Measurements from ENCODE around the gene SYT2.
"Not testable (repeated sequence)": the region's sequence is repeated elsewhere in the genome, so short reads cannot be mapped to it uniquely, and the experiment has no call there.

The SYT2 gene

GRCh38 chr1:202723046-202723445, 12.8 kb upstream of the SYT2 start:
- not testable (repeated sequence) for H2AFZ ChIP-seq (ENCODE audit: low read depth, low read length); H3K4me1 ChIP-seq (ENCODE audit: insufficient read depth, low read length); H3K27me3 ChIP-seq (ENCODE audit: insufficient read depth, low read length); H3K9me3 ChIP-seq (ENCODE audit: low read length); H3K4me3 ChIP-seq (ENCODE audit: low read length)
- peaks cover 37% of the 10 kb centered on the region for H3K36me3 ChIP-seq (ENCODE audit: insufficient read depth, low read length)

GRCh38 chr1:202716654-202717053, 6.4 kb upstream of the SYT2 start:
- H3K27me3 ChIP-seq (ENCODE audit: insufficient read depth, low read length), result peaks cover 18% of the 10 kb centered on the region
- H2AFZ ChIP-seq (ENCODE audit: low read depth, low read length), result no peak overlapping the region
- H3K9me3 ChIP-seq (ENCODE audit: low read length), result no peaks in the 10 kb centered on the region
- no peaks in the 10 kb centered on the region for H3K36me3 ChIP-seq (ENCODE audit: insufficient read depth, low read length)
- H3K4me1 ChIP-seq (ENCODE audit: insufficient read depth, low read length), result peaks cover 13% of the 10 kb centered on the region
- no peak overlapping the region for H3K4me3 ChIP-seq (ENCODE audit: low read length)

- not testable (repeated sequence) for H3K36me3 ChIP-seq (ENCODE audit: insufficient read depth, low read length); H3K9me3 ChIP-seq (ENCODE audit: low read length); H2AFZ ChIP-seq (ENCODE audit: low read depth, low read length); H3K4me3 ChIP-seq (ENCODE audit: low read length)
- peaks cover 26% of the 10 kb centered on the region for H3K4me1 ChIP-seq (ENCODE audit: insufficient read depth, low read length)
- H3K27me3 ChIP-seq (ENCODE audit: insufficient read depth, low read length), result peaks cover 39% of the 10 kb centered on the region
Observed at GRCh38 chr1:202714202-202714601, 3.9 kb upstream of the SYT2 start.

GRCh38 chr1:202713110-202713509, 2.9 kb upstream of the SYT2 start:
- Histone ChIP-seq H3K27me3 (ENCODE audit: insufficient read depth, low read length) (peaks cover 50% of the 10 kb centered on the region), H3K4me3 (ENCODE audit: low read length) (no peak overlapping the region), H3K4me1 (ENCODE audit: insufficient read depth, low read length) (peaks cover 26% of the 10 kb centered on the region), H3K9me3 (ENCODE audit: low read length) (no peaks in the 10 kb centered on the region), H3K36me3 (ENCODE audit: insufficient read depth, low read length) (no peaks in the 10 kb centered on the region), H2AFZ (ENCODE audit: low read depth, low read length) (no peak overlapping the region)

GRCh38 chr1:202711949-202712635, 1.8 kb upstream of the SYT2 start:
- no peaks in the 10 kb centered on the region for H3K9me3 ChIP-seq (ENCODE audit: low read length)
- peaks cover 60% of the 10 kb centered on the region for H3K27me3 ChIP-seq (ENCODE audit: insufficient read depth, low read length)
- no peaks in the 10 kb centered on the region for H3K36me3 ChIP-seq (ENCODE audit: insufficient read depth, low read length)
- peaks cover 26% of the 10 kb centered on the region for H3K4me1 ChIP-seq (ENCODE audit: insufficient read depth, low read length)
- H2AFZ ChIP-seq (ENCODE audit: low read depth, low read length), result no peak overlapping the region
- no peak overlapping the region for H3K4me3 ChIP-seq (ENCODE audit: low read length)

- Histone ChIP-seq H2AFZ (ENCODE audit: low read depth, low read length) (peak overlapping the region; percentile 2), H3K27me3 (ENCODE audit: insufficient read depth, low read length) (peaks cover 80% of the 10 kb centered on the region), H3K9me3 (ENCODE audit: low read length) (no peaks in the 10 kb centered on the region), H3K4me3 (ENCODE audit: low read length) (no peak overlapping the region), H3K4me1 (ENCODE audit: insufficient read depth, low read length) (peaks cover 26% of the 10 kb centered on the region), H3K36me3 (ENCODE audit: insufficient read depth, low read length) (no peaks in the 10 kb centered on the region)
Observed at GRCh38 chr1:202709276-202710041, 795 bp downstream of the SYT2 start.

GRCh38 chr1:202708456-202709275, 1.6 kb downstream of the SYT2 start:
- Histone ChIP-seq H2AFZ (ENCODE audit: low read depth, low read length) (no peak overlapping the region), H3K4me3 (ENCODE audit: low read length) (no peak overlapping the region), H3K9me3 (ENCODE audit: low read length) (no peaks in the 10 kb centered on the region), H3K27me3 (ENCODE audit: insufficient read depth, low read length) (peaks cover 87% of the 10 kb centered on the region), H3K36me3 (ENCODE audit: insufficient read depth, low read length) (no peaks in the 10 kb centered on the region), H3K4me1 (ENCODE audit: insufficient read depth, low read length) (peaks cover 26% of the 10 kb centered on the region)

- Histone ChIP-seq H3K4me3 (ENCODE audit: low read length) (no peak overlapping the region), H2AFZ (ENCODE audit: low read depth, low read length) (no peak overlapping the region), H3K9me3 (ENCODE audit: low read length) (no peaks in the 10 kb centered on the region), H3K27me3 (ENCODE audit: insufficient read depth, low read length) (peaks cover 82% of the 10 kb centered on the region), H3K36me3 (ENCODE audit: insufficient read depth, low read length) (no peaks in the 10 kb centered on the region), H3K4me1 (ENCODE audit: insufficient read depth, low read length) (peaks cover 14% of the 10 kb centered on the region)
Observed at GRCh38 chr1:202706851-202707250, 3.4 kb downstream of the SYT2 start.

- H3K4me1 ChIP-seq (ENCODE audit: insufficient read depth, low read length), result peaks cover 3% of the 10 kb centered on the region
- peaks cover 71% of the 10 kb centered on the region for H3K27me3 ChIP-seq (ENCODE audit: insufficient read depth, low read length)
- no peaks in the 10 kb centered on the region for H3K9me3 ChIP-seq (ENCODE audit: low read length)
- no peak overlapping the region for H3K4me3 ChIP-seq (ENCODE audit: low read length)
- no peaks in the 10 kb centered on the region for H3K36me3 ChIP-seq (ENCODE audit: insufficient read depth, low read length)
- H2AFZ ChIP-seq (ENCODE audit: low read depth, low read length), result no peak overlapping the region
Observed at GRCh38 chr1:202704601-202705000, 5.7 kb downstream of the SYT2 start.

GRCh38 chr1:202703191-202703590, 7.1 kb downstream of the SYT2 start:
- Histone ChIP-seq H3K4me3 (ENCODE audit: low read length) (no peak overlapping the region), H3K36me3 (ENCODE audit: insufficient read depth, low read length) (no peaks in the 10 kb centered on the region), H3K4me1 (ENCODE audit: insufficient read depth, low read length) (no peaks in the 10 kb centered on the region), H2AFZ (ENCODE audit: low read depth, low read length) (no peak overlapping the region), H3K27me3 (ENCODE audit: insufficient read depth, low read length) (peaks cover 62% of the 10 kb centered on the region), H3K9me3 (ENCODE audit: low read length) (no peaks in the 10 kb centered on the region)

- Histone ChIP-seq H3K36me3 (ENCODE audit: insufficient read depth, low read length) (no peaks in the 10 kb centered on the region), H2AFZ (ENCODE audit: low read depth, low read length) (no peak overlapping the region), H3K4me3 (ENCODE audit: low read length) (no peak overlapping the region), H3K27me3 (ENCODE audit: insufficient read depth, low read length) (peaks cover 51% of the 10 kb centered on the region), H3K4me1 (ENCODE audit: insufficient read depth, low read length) (no peaks in the 10 kb centered on the region), H3K9me3 (ENCODE audit: low read length) (no peaks in the 10 kb centered on the region)
Observed at GRCh38 chr1:202702088-202702487, 8.2 kb downstream of the SYT2 start.

GRCh38 chr1:202701200-202701599, 9.1 kb downstream of the SYT2 start:
- Histone ChIP-seq H3K36me3 (ENCODE audit: insufficient read depth, low read length) (no peaks in the 10 kb centered on the region), H2AFZ (ENCODE audit: low read depth, low read length) (no peak overlapping the region), H3K9me3 (ENCODE audit: low read length) (no peaks in the 10 kb centered on the region), H3K4me3 (ENCODE audit: low read length) (no peak overlapping the region), H3K4me1 (ENCODE audit: insufficient read depth, low read length) (no peaks in the 10 kb centered on the region), H3K27me3 (ENCODE audit: insufficient read depth, low read length) (peaks cover 42% of the 10 kb centered on the region)

GRCh38 chr1:202700061-202700460, 10.2 kb downstream of the SYT2 start:
- Histone ChIP-seq H3K4me3 (ENCODE audit: low read length) (no peak overlapping the region), H3K36me3 (ENCODE audit: insufficient read depth, low read length) (no peaks in the 10 kb centered on the region), H3K9me3 (ENCODE audit: low read length) (no peaks in the 10 kb centered on the region), H2AFZ (ENCODE audit: low read depth, low read length) (no peak overlapping the region), H3K4me1 (ENCODE audit: insufficient read depth, low read length) (no peaks in the 10 kb centered on the region), H3K27me3 (ENCODE audit: insufficient read depth, low read length) (peaks cover 35% of the 10 kb centered on the region)

All from neuron (in vitro differentiated cells).